NCI-H1694 treated with DMSO at 0.1 percent for 48 hours (cell line): ENCODE data around the gene PLXND1.
"Not testable (repeated sequence)": the region's sequence is repeated elsewhere in the genome, so short reads cannot be mapped to it uniquely, and the experiment has no call there.

Experiments used
- DNase-seq: peaks from one replicate; lab custom pipeline; 2025; lab: John Stamatoyannopoulos, UW

Gene PLXND1

DNA sequence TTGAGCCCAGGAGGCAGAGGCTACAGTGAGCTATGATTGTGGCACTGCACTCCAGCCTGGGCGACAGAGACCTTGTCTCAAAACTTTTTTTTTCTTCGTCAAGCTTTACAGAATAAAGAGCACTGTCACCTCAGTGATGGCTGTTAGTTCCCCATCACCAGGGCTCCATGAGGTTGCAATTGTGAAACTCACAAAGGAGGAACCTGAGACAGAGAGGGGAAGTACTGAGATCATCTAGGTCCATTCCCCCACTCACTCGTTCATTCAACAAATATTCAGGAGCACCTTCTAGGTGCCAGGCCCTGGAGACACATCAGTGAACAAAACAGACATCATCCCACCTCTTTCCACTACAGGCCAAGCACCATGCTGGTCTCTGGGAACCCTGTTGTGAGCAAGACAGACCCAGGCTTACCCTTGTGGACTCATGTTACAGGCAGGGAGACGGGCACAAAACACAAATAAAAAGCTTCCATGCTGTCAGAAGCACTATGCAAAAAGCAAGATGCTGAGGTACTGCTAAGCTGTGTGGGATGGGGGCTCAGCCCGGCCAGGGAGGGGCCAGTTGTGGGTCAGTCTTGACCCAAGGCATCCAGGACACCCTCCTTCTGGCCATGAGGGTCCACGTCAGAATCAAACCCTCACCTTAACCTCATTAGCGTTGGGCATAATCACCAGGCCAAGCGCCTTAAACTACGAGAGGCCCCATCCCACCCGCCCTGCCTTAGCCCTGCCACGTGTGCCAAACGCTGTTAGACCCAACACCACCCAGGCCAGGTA, 80.2 kb downstream of the PLXND1 start:
- no peak for DNase-seq

DNA sequence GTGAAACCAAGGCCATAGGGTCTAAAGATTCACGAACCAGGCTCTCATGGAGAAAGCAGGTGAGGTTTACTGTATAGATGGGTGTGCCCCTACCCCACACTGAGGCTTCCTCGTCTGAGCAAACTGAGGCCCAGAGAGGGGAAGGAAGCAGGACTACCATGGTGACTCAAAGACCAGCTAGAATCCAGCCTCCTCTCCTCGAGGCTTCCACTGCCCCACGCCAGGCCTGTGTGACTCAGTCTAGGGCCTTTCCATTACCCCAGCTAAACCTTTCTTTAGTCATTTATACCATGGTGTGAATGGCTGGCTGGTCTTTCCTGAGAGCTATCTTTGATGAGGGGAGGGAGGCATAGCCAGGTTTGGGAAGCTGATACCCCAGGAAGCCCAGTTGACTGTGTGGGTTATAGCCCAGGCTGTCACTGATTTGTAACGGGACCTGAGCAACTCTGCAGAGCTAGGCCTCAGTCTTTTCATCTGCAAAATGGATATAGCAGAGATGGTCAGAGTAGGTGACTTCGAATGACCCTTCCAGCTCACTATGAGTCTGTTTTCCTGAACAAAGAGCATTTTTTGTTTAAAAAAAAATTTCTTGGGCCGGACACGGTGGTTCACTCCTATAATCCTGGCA, 81.0 kb downstream of the PLXND1 start:
- DNase-seq: no peak

DNA sequence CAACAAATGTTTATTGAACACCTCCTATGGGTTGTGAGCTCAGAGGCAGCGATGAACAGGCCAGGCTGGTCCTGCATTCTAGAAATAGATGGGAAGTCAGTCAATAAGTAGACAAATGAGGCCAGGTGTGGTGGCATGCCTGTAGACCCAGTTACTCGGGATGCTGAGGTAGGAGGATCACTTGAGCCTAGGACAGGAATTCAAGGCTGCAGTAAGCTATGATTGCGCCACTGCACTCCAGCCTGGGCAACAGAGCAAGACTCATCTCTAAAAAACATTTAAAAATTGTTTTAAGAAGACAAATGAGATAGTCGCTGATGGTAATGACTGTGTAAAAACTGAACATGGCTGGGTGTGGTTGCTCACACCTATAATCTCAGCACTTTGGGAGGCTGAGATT, 82.4 kb downstream of the PLXND1 start:
- no peak for DNase-seq

GRCh38 chr3:129522953-129523352, 83.5 kb downstream of the PLXND1 start:
- no peak for DNase-seq

DNA sequence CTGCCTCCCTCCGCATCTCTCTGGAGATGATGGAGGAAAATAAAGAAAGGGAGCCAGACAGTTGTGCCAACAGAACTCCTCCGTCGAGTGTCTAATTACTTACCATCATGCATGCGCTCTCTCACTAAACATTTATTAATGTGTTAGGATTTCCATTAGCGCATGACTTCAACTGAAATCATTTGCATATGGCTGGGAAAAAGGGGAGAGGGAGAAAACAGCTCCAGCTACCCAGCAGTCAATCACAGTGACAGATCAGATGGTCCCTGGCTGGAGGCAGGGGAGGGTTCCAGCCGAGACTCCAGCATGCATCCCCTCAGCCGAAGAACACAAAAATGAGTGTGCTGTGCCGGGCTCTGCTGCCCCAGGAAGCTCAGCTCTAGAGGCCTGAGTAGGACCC, 84.9 kb downstream of the PLXND1 start:
- DNase-seq: no peak

GRCh38 chr3:129520960-129521359, 85.5 kb downstream of the PLXND1 start:
- no peak for DNase-seq

DNA sequence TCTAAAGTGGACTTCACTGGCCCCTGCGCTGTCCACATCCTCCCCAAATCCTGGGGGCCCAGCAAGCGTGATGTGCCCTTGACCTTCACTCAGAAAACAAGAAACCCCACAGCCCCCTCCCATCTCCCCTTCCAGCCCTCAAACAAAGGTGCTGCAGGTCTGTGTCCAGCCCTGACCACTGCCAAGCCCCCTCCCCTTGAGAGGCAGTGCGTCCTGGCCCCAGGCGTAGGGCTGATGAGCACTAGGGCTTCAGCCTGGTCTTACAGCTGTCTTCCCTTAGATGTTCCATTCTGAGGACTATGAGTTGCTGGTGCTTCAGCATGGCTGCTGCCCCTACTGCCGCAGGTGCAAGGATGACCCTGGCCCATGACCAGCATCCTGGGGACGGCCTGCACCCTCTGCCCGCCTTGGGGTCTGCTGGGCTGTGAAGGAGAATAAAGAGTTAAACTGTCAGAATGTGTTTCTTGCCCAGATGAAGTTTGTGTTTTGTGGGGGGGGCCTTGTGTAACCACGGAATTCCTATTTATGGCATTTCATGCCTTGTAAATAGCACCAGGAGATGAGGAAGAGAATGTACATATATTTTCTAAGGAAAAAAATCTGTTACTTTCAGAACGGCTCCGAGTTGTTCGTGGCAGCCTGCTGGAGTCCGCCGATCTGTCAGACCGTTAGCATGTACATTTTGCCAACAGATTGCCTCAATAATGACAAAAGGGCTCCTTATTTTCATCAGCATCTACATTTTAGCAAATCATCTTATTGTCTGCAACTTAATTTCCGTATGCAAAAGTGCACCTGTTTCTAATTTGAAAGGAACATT, 86.4 kb downstream of the PLXND1 start:
- DNase-seq: no peak

DNA sequence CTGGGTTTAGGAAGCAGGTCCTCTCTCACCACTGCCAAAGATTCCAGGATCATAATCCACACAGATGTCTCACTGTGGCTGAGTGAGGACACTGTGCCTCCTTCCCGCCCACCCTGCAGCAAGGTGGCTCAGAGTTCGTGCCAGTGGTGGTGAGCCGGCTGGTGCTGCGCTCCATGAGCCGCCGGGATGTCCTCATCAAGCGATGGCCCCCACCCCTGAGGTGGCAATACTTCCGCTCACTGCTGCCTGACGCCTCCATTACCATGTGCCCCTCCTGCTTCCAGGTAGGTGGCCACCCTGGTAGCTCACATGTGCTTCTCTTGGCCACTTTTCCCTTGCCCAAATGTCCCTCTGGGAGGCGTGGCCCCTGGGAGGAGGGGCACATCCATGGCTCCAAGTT, 87.0 kb downstream of the PLXND1 start:
- DNase-seq: no peak

- no peak for DNase-seq
Measured at GRCh38 chr3:129518581-129518980, 87.9 kb downstream of the PLXND1 start.

GRCh38 chr3:129518038-129518561, 88.4 kb downstream of the PLXND1 start:
- DNase-seq: no peak

DNA sequence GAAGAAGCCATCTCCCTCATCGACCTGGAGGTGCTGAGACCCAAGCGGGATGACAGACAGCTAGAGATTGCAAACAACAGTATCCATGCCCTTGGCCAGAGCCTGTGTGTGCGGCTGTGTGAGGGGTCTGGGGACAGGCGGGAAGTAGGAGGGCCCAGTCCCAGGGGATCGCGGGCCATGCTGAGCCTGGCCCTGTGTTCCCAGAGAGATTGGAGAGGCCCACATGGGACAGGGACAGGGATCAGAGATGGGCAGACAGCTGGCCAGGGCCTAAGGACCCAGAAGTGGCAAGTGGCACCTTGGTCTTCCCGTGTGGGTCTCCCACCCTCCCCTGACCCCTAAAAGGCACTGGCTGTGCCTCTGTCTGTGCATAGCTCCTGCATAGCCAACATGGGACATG, 89.0 kb downstream of the PLXND1 start:
- no peak for DNase-seq

DNA sequence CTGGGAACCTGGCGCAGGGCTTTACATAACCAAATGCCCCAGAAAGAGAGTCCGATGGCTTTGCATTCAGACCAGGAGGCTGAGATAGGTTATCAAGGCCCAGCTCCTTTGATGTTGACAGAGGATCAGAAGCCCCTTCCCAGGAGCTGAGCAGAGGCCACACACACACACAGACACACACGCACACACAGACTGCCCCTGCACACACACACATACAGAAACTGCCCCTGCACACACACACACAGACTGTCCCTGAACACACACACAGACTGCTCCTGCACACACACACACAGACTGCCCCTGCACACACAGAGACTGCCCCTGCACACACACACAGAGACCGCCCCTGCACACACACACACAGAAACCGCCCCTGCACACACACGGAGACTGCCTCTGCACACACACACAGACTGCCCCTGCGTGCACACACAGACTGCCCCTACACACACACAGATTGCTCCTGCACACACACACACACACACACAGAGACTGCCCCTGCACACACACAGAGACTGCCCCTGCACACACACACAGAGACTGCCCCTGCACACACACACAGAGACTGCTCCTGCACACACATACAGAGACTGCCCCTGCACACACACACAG, 90.5 kb downstream of the PLXND1 start:
- DNase-seq: not testable (repeated sequence)

GRCh38 chr3:129515108-129515820, 91.2 kb downstream of the PLXND1 start:
- not testable (repeated sequence) for DNase-seq

DNA sequence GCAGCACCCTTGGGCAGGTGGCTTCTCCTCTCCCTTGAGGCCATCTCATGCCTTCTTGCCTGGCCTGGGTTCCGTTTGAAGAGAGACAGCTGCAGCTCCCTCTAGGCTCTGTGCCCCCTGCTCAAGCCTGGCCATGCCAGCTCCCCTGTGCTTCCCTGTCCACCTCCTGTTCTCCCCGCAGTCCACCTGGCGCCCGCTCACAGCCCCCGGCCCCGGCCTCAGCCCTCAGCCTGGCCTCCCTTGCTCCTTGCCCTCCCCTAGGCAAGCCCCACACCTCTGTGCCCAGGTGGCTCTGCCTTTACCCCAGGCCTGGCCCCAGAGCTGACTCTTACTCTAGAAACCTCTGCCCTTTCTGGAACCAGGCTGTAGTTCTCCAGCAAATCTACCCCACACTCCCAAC, 91.9 kb downstream of the PLXND1 start:
- no peak for DNase-seq

GRCh38 chr3:129514110-129514509, 92.4 kb downstream of the PLXND1 start:
- no peak for DNase-seq

GRCh38 chr3:129513705-129514104, 92.8 kb downstream of the PLXND1 start:
- DNase-seq: no peak

DNA sequence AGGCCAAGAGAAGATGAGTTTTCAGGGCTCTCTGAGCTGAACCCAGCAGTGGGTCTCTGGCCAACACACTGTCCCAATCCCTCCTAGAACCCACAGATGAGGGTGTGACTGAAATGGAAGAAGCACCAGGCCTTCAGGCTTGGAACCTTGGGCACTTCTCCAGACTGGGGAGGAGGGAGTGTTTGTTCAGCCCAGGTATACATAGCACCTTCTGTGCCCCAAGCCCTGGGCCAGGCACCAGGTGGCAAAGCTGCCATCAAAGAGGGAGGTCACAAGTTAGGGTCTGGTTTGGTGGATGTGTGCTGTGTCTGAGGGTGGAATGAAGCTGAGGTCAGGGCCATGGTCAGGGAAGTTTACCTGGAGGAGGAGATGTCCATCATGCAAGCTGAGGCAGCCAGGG, 93.9 kb downstream of the PLXND1 start:
- no peak for DNase-seq

GRCh38 chr3:129507181-129507831, 99.2 kb downstream of the PLXND1 start:
- DNase-seq: peak; percentile 90

- peak; percentile 25 for DNase-seq
Measured at GRCh38 chr3:129506231-129506742, 100.2 kb downstream of the PLXND1 start.

DNA sequence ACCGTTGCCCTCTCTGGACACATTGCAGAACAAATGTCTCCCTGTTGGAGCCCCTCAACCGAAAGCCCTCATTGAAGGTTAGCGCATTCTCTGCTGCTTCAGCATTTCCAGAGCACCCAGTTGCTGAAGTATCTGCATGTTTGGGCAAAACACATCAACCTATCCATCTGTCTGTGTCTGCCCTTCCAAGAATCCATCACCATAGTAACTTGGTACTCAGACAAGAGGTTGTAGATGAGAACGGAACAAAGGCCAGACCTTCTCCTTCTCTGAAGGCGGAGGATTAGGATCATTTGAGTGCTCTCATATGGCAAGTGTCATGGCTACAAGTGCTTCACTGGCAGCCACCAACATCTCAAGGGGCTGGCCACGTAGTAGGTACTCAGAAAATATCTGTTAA, 101.1 kb downstream of the PLXND1 start:
- peak; percentile 98 for DNase-seq
